Neural cell (in vitro differentiated cells): ENCODE measurements around the gene GCFC2. TPM values are rescaled to one million over a fixed set of nuclear protein-coding genes. Genes with fewer than 3 reads are reported as not detected.
A peak's percentile ranks its signal among the peaks of the same experiment; 100 is the strongest.

Source experiments
- H2AFZ ChIP-seq: fragments of 200-600, 300-800 bp; sonication (generic), shearing (Covaris generic); 2 replicates; pipeline ENCODE4 v1.6.0; 2014; ENCODE audit warnings: low read depth, mild to moderate bottlenecking, antibody characterized with exemption, low read length, moderate library complexity
- H3F3A ChIP-seq: fragments of 200-600 bp; shearing (Covaris generic); 2 replicates; pipeline ENCODE4 v1.6.1; 2016; ENCODE audit warnings: mild to moderate bottlenecking, moderate library complexity, mixed read lengths, antibody characterized with exemption, low read length; ENCODE audit not compliant: insufficient read depth, poor library complexity, severe bottlenecking
- H3K27ac ChIP-seq: fragments of 200-600, 300-800 bp; sonication (generic), shearing (Covaris generic); 2 replicates; pipeline ENCODE4 v1.5.1; 2014; ENCODE audit warnings: mild to moderate bottlenecking, low read length, moderate library complexity
- H3K27me3 ChIP-seq: fragments of 300-800, 200-600 bp; sonication (generic), shearing (Covaris generic); 2 replicates; pipeline ENCODE4 v1.6.0; 2014; ENCODE audit warnings: mild to moderate bottlenecking, low read depth, low read length, moderate library complexity; ENCODE audit not compliant: insufficient read depth
- H3K36me3 ChIP-seq: fragments of 300-800, 200-600 bp; sonication (generic), shearing (Covaris generic); 2 replicates; pipeline ENCODE4 v1.5.1; 2014; ENCODE audit warnings: mild to moderate bottlenecking, antibody characterized with exemption, low read length, moderate library complexity; ENCODE audit not compliant: insufficient read depth
- H3K4me2 ChIP-seq: fragments of 300-800, 200-600 bp; sonication (generic), shearing (Covaris generic); 2 replicates; pipeline ENCODE4 v1.6.0; 2014; ENCODE audit warnings: mild to moderate bottlenecking, low read length
- H3K4me3 ChIP-seq: fragments of 300-800, 200-600 bp; sonication (generic), shearing (Covaris generic); 2 replicates; pipeline ENCODE4 v1.5.1; 2014; ENCODE audit warnings: mild to moderate bottlenecking, low read length, moderate library complexity
- H3K79me2 ChIP-seq: fragments of 200-600 bp; shearing (Covaris generic); replicated peaks from 2 replicates; pipeline ENCODE4 v1.6.0; 2014; ENCODE audit warnings: mild to moderate bottlenecking, low read length, moderate library complexity; ENCODE audit not compliant: insufficient read depth
- H3K9ac ChIP-seq: fragments of 300-800, 200-600 bp; sonication (generic), shearing (Covaris generic); 2 replicates; pipeline ENCODE4 v1.6.1; 2016; ENCODE audit warnings: mild to moderate bottlenecking, low read length, mixed read lengths
- H3K9me2 ChIP-seq: fragments of 200-600 bp; shearing (Covaris generic); 2 replicates; pipeline ENCODE4 v1.6.1; 2016; ENCODE audit warnings: mild to moderate bottlenecking, low read length, mixed read lengths; ENCODE audit not compliant: insufficient read depth
- H3K9me3 ChIP-seq: fragments of 200-600, 300-800 bp; sonication (generic), shearing (Covaris generic); 2 replicates; pipeline ENCODE4 v1.6.1; 2016; ENCODE audit warnings: mild to moderate bottlenecking, mixed run types, low read length, moderate library complexity, mixed read lengths
- H4K20me1 ChIP-seq: fragments of 200-600 bp; shearing (Covaris generic); 2 replicates; pipeline ENCODE4 v1.6.1; 2016; ENCODE audit warnings: mild to moderate bottlenecking, mixed run types; ENCODE audit not compliant: insufficient read depth
- CTCF ChIP-seq: fragments of 450-650 bp; IDR thresholded peaks from 2 replicates; pipeline ENCODE4 v1.5.1; 2014; ENCODE audit warnings: antibody characterized with exemption, mild to moderate bottlenecking, moderate library complexity; ENCODE audit not compliant: poor library complexity, severe bottlenecking
- EP300 ChIP-seq: fragments of 450-650 bp; conservative IDR thresholded peaks from 2 replicates; pipeline ENCODE4 v1.6.1; 2014; ENCODE audit warnings: antibody characterized with exemption, mild to moderate bottlenecking, moderate library complexity; ENCODE audit not compliant: poor library complexity, severe bottlenecking
- EZH2 ChIP-seq: fragments of 200-600, 300-800 bp; shearing (Covaris generic), sonication (generic); IDR thresholded peaks from 2 replicates; pipeline ENCODE4 v1.6.1; 2014; ENCODE audit warnings: antibody characterized with exemption, low read length, borderline replicate concordance, mild to moderate bottlenecking; ENCODE audit not compliant: insufficient read depth, poor library complexity, severe bottlenecking
- MXI1 ChIP-seq: fragments of 450-650 bp; conservative IDR thresholded peaks from 2 replicates; pipeline ENCODE4 v1.6.1; 2014; ENCODE audit warnings: antibody characterized with exemption, mild to moderate bottlenecking; ENCODE audit not compliant: poor library complexity, severe bottlenecking
- POLR2AphosphoS5 ChIP-seq: IDR thresholded peaks from 2 replicates; pipeline ENCODE4 v1.6.1; 2012
- RAD21 ChIP-seq: fragments of 450-650 bp; conservative IDR thresholded peaks from 2 replicates; pipeline ENCODE4 v1.6.1; 2014; ENCODE audit warnings: antibody characterized with exemption, mild to moderate bottlenecking, moderate library complexity
- REST ChIP-seq: IDR thresholded peaks from 2 replicates; pipeline ENCODE4 v1.6.1; 2012; ENCODE audit warnings: borderline replicate concordance
- SMC3 ChIP-seq: fragments of 450-650 bp; conservative IDR thresholded peaks from 2 replicates; pipeline ENCODE4 v1.6.1; 2014; ENCODE audit warnings: antibody characterized with exemption, mild to moderate bottlenecking, moderate library complexity; ENCODE audit not compliant: poor library complexity
- TAF1 ChIP-seq: IDR thresholded peaks from 2 replicates; pipeline ENCODE4 v1.6.1; 2012; ENCODE audit warnings: low read depth
- polyA minus RNA-seq: library from RNA; depleted of rRNA, polyadenylated mRNA; stranded (reverse); fragments of >200 nt; gene quantifications from 2 replicates; pipeline ENCODE4 v1.2.3, GENCODE V29; 2014
- polyA plus RNA-seq: library from polyadenylated mRNA; depleted of rRNA; stranded (reverse); fragments of >200 nt; gene quantifications from 2 replicates; pipeline ENCODE4 v1.2.3, GENCODE V29; 2014

The GCFC2 gene
- polyA plus RNA-seq = 2.5 and 5.1 TPM in 2 replicates
- polyA minus RNA-seq = 3.9 and 5.2 TPM in 2 replicates

- H3K79me2 ChIP-seq = no peaks in the 10 kb centered on the region
- H3K9me3 ChIP-seq = no peaks in the 10 kb centered on the region
- no peaks in the 10 kb centered on the region for H3F3A ChIP-seq
- no peaks in the 10 kb centered on the region for H3K27me3 ChIP-seq
- peak within 1 kb of the TSS; percentile 26 for H3K9ac ChIP-seq
- TF ChIP-seq EZH2 (no peak), REST (no peak), SMC3 (no peak), RAD21 (no peak), MXI1 (no peak), EP300 (no peak), TAF1 (no peak), POLR2AphosphoS5 (no peak)
- peak within 1 kb of the TSS; percentile 64 for H3K4me3 ChIP-seq
- no peak within 1 kb of the TSS for H3K27ac ChIP-seq
- no peaks in the 10 kb centered on the region for H4K20me1 ChIP-seq
- no peak within 1 kb of the TSS for H3K4me2 ChIP-seq
- no peaks in the 10 kb centered on the region for H3K9me2 ChIP-seq
- H2AFZ ChIP-seq = peak within 1 kb of the TSS; percentile 43
- no peaks in the 10 kb centered on the region for H3K36me3 ChIP-seq
Observed at GRCh38 chr2:75710577-75711253, at the start of gene GCFC2. TSS of gene GCFC2 (minus strand) at chr2:75710915. CDS start at chr2:75710855, 60 bp downstream.

- H4K20me1 ChIP-seq = no peaks in the 10 kb centered on the region
- no peak overlapping the region for H3K4me3 ChIP-seq
- H3K9me2 ChIP-seq = no peaks in the 10 kb centered on the region
- no peak overlapping the region for H3K9ac ChIP-seq
- H3K27me3 ChIP-seq = no peaks in the 10 kb centered on the region
- no peak overlapping the region for H2AFZ ChIP-seq
- H3K9me3 ChIP-seq = no peaks in the 10 kb centered on the region
- TF ChIP-seq MXI1 (no peak), EP300 (no peak), CTCF (no peak), REST (no peak), TAF1 (no peak)
- no peaks in the 10 kb centered on the region for H3K79me2 ChIP-seq
- no peak overlapping the region for H3K4me2 ChIP-seq
- H3F3A ChIP-seq = no peaks in the 10 kb centered on the region
- no peaks in the 10 kb centered on the region for H3K36me3 ChIP-seq
- no peak overlapping the region for H3K27ac ChIP-seq
Observed at GRCh38 chr2:75752828-75753227, 42.1 kb upstream of the GCFC2 start.
